K562 (cell line): ENCODE data around the gene ZSWIM3. TPM values are rescaled to one million over a fixed set of nuclear protein-coding genes. Genes with fewer than 3 reads are reported as not detected.

ENCODE experiments used
- ELF2 ChIP-seq: fragments of 250-450 bp; sonication (Bioruptor Pico); IDR thresholded peaks from 2 replicates; pipeline ENCODE4 v1.5.0; 2021; ENCODE audit warnings: mild to moderate bottlenecking
- FOXM1 ChIP-seq, 2 experiments: fragments of 450-650 bp in 1 of 2; sonication (generic) in 1 of 2; formaldehyde crosslinking in 1 of 2; IDR thresholded peaks; 2 replicates each; pipeline versions ENCODE4 v1.6.1 to v1.9.0; 2017 to 2022; ENCODE audit warnings: low read depth in 2 of 2, mild to moderate bottlenecking in 2 of 2, missing genetic modification reagents in 1 of 2, moderate library complexity in 1 of 2
- HBP1 ChIP-seq: fragments of 450-650 bp; formaldehyde crosslinking; IDR thresholded peaks from 2 replicates; pipeline ENCODE4 v1.4.0; 2022; ENCODE audit warnings: missing genetic modification characterization
- HDGF ChIP-seq: fragments of 450-650 bp; IDR thresholded peaks from 2 replicates; pipeline ENCODE4 v1.6.1; 2016
- NR2C1 ChIP-seq, 2 experiments: fragments of 450-650 bp; IDR thresholded peaks; 2 replicates each; pipeline ENCODE4 v1.6.1; 2017; ENCODE audit warnings: mild to moderate bottlenecking in 2 of 2, antibody characterized with exemption in 1 of 2, inconsistent platforms in 1 of 2, missing compliant biosample characterization in 1 of 2, missing genetic modification characterization in 1 of 2
- PHF20 ChIP-seq: fragments of 450-650 bp; IDR thresholded peaks from 2 replicates; pipeline ENCODE4 v1.6.1; 2018; ENCODE audit not compliant: partially characterized antibody
- POLR2AphosphoS2 ChIP-seq: IDR thresholded peaks from 2 replicates; pipeline ENCODE4 v1.6.1; 2012; ENCODE audit warnings: low read length, improper control_type of control experiment
- SRF ChIP-seq, 2 experiments: fragments of 250-450, 450-650 bp in 1 of 2; sonication (Bioruptor Pico) in 1 of 2; sonication (generic) in 1 of 2; formaldehyde crosslinking; IDR thresholded peaks; 2 replicates each; pipeline versions ENCODE4 v1.5.0 to v1.5.1; 2020 to 2022; ENCODE audit warnings: mild to moderate bottlenecking in 1 of 2, missing genetic modification reagents in 1 of 2
- TBP ChIP-seq: optimal IDR thresholded peaks from 2 replicates; pipeline ENCODE3; 2011; ENCODE audit warnings: low read depth, low read length, improper control_type of control experiment
- TOE1 ChIP-seq, 2 experiments: fragments of 450-650 bp in 1 of 2; sonication (generic) in 1 of 2; formaldehyde crosslinking in 1 of 2; IDR thresholded peaks; 2 replicates each; pipeline versions ENCODE4 v1.7.1 to v1.8.0; 2016 to 2022; ENCODE audit warnings: borderline replicate concordance in 2 of 2, mild to moderate bottlenecking in 2 of 2, antibody characterized with exemption in 1 of 2, inconsistent platforms in 1 of 2, low read depth in 1 of 2, missing genetic modification reagents in 1 of 2, moderate library complexity in 1 of 2
- TSC22D4 ChIP-seq: fragments of 450-650 bp; IDR thresholded peaks from 2 replicates; pipeline ENCODE4 v1.6.1; 2016; ENCODE audit warnings: missing genetic modification characterization, missing biosample characterization, control low read depth
- USF1 ChIP-seq: sonication (generic); formaldehyde crosslinking; IDR thresholded peaks from 2 replicates; pipeline ENCODE4 v1.9.0; 2022; ENCODE audit warnings: mild to moderate bottlenecking, missing genetic modification reagents
- ZNF143 ChIP-seq: sonication (generic); formaldehyde crosslinking; IDR thresholded peaks from 2 replicates; pipeline ENCODE4 v1.9.0; 2022; ENCODE audit warnings: mild to moderate bottlenecking, missing genetic modification reagents
- ZNF165 ChIP-seq: fragments of 250-450 bp; sonication (Bioruptor Pico); IDR thresholded peaks from 2 replicates; pipeline ENCODE4 v1.4.0; 2020; ENCODE audit warnings: borderline replicate concordance
- ZNF232 ChIP-seq: sonication (generic); formaldehyde crosslinking; IDR thresholded peaks from 2 replicates; pipeline ENCODE4 v1.8.0; 2022; ENCODE audit warnings: mild to moderate bottlenecking, missing genetic modification reagents
- ZNF778 ChIP-seq: fragments of 450-650 bp; formaldehyde crosslinking; IDR thresholded peaks from 2 replicates; pipeline ENCODE4 v1.4.0; 2020; ENCODE audit warnings: mild to moderate bottlenecking, moderate library complexity
- ZNF830 ChIP-seq: fragments of 250-450 bp; sonication (Bioruptor Pico); IDR thresholded peaks from 2 replicates; pipeline ENCODE4 v1.5.0; 2021; ENCODE audit warnings: mild to moderate bottlenecking
- polyA plus RNA-seq, 8 experiments: library from polyadenylated mRNA; depleted of rRNA in 4 of 8; stranded (reverse) in 5 of 8; unstranded in 3 of 8; fragments of >200 nt; fragmentation: Nextera tagmentation in 2 of 8; fragmentation: Illumina TruSeq in 1 of 8; extraction: Ambion mirVana in 2 of 8; extraction: Trizol in 1 of 8; gene quantifications; 2 replicates each; pipeline versions ENCODE4 v1.2.1 to v1.2.3, GENCODE V29; 2011 to 2014; ENCODE audit warnings: inconsistent platforms in 1 of 8, missing spikeins in 1 of 8
- total RNA-seq, 7 experiments: library from RNA; depleted of rRNA in 6 of 7; stranded (reverse); fragments of >200 nt in 6 of 7; fragmentation: Illumina TruSeq in 2 of 7; extraction: Trizol in 2 of 7; gene quantifications; 2 replicates each; pipeline versions ENCODE4 v1.2.1 to v1.2.3, GENCODE V29; 2011 to 2021; ENCODE audit warnings: low replicate concordance in 1 of 7
- TF ChIP-seq, protein P1 (sequence below): IDR thresholded peaks from 2 replicates; pipeline ENCODE4 v1.6.1; 2012; ENCODE audit warnings: low read depth, low read length, improper control_type of control experiment, borderline replicate concordance
- TF ChIP-seq, protein P2 (sequence below), 2 experiments: fragments of 450-650 bp; conservative IDR thresholded peaks; 2 replicates each; pipeline ENCODE4 v1.6.1; 2017; ENCODE audit warnings: mild to moderate bottlenecking in 2 of 2, moderate library complexity in 2 of 2
- TF ChIP-seq, protein P3 (sequence below): fragments of 250-450 bp; sonication (Bioruptor Pico); IDR thresholded peaks from 2 replicates; pipeline ENCODE4 v1.8.0; 2021; ENCODE audit warnings: borderline replicate concordance, mild to moderate bottlenecking, moderate library complexity; ENCODE audit not compliant: poor library complexity, severe bottlenecking

Gene ZSWIM3
- total and polyA plus RNA-seq, 9 of the 15 experiments (the other 6 are each of a cell fraction or from before 2014, with no cell fraction given) = 1.7 to 4.3 (median 2.9) TPM

- TF ChIP-seq TOE1 (IDR thresholded peaks at IDR 0.05; ENCODE audit: borderline replicate concordance) = peak; percentile 97
- no peak for TF ChIP-seq TOE1 (CRISPR knock-in tag; IDR thresholded peaks at IDR 0.05; ENCODE audit: borderline replicate concordance, low read depth)
- TF ChIP-seq, protein P1, sequence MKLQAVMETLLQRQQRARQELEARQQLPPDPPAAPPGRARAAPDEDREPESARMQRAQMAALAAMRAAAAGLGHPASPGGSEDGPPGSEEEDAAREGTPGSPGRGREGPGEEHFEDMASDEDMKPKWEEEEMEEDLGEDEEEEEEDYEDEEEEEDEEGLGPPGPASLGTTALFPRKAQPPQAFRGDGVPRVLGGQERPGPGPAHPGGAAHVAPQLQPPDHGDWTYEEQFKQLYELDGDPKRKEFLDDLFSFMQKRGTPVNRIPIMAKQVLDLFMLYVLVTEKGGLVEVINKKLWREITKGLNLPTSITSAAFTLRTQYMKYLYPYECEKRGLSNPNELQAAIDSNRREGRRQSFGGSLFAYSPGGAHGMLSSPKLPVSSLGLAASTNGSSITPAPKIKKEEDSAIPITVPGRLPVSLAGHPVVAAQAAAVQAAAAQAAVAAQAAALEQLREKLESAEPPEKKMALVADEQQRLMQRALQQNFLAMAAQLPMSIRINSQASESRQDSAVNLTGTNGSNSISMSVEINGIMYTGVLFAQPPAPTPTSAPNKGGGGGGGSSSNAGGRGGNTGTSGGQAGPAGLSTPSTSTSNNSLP = no peak
- no peak for TF ChIP-seq POLR2AphosphoS2
- TF ChIP-seq, protein P2, sequence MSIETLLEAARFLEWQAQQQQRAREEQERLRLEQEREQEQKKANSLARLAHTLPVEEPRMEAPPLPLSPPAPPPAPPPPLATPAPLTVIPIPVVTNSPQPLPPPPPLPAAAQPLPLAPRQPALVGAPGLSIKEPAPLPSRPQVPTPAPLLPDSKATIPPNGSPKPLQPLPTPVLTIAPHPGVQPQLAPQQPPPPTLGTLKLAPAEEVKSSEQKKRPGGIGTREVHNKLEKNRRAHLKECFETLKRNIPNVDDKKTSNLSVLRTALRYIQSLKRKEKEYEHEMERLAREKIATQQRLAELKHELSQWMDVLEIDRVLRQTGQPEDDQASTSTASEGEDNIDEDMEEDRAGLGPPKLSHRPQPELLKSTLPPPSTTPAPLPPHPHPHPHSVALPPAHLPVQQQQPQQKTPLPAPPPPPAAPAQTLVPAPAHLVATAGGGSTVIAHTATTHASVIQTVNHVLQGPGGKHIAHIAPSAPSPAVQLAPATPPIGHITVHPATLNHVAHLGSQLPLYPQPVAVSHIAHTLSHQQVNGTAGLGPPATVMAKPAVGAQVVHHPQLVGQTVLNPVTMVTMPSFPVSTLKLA (conservative IDR thresholded peaks at IDR 0.05) = peak; percentile 95 to 98
- no peak for TF ChIP-seq ZNF165 (CRISPR knock-in tag)
- TF ChIP-seq PHF20 = peak; percentile 100
- peak; percentile 83 for TF ChIP-seq TBP
- TF ChIP-seq SRF (CRISPR knock-in tag; IDR thresholded peaks at IDR 0.05) = peak in 1 of 2 experiments; percentile 34; a peak in 1 of 4 replicates
- peak; percentile 72 for TF ChIP-seq NR2C1 (IDR thresholded peaks at IDR 0.05)
- peak; percentile 76 for TF ChIP-seq NR2C1 (tag; IDR thresholded peaks at IDR 0.05)
- no peak for TF ChIP-seq FOXM1 (IDR thresholded peaks at IDR 0.05; ENCODE audit: low read depth)
- no peak for TF ChIP-seq FOXM1 (CRISPR knock-in tag; IDR thresholded peaks at IDR 0.05; ENCODE audit: low read depth)
- no peak for TF ChIP-seq HDGF
- no peak for TF ChIP-seq ZNF232
- no peak for TF ChIP-seq HBP1 (CRISPR knock-in tag)
- no peak for TF ChIP-seq ZNF143 (CRISPR knock-in tag)
- no peak for TF ChIP-seq ZNF830 (CRISPR knock-in tag)
- TF ChIP-seq TSC22D4 (tag) = no peak
- no peak for TF ChIP-seq ZNF778 (CRISPR knock-in tag)
- no peak for TF ChIP-seq ELF2 (CRISPR knock-in tag)
- TF ChIP-seq USF1 (CRISPR knock-in tag) = peak; percentile 100
- TF ChIP-seq, protein P3, sequence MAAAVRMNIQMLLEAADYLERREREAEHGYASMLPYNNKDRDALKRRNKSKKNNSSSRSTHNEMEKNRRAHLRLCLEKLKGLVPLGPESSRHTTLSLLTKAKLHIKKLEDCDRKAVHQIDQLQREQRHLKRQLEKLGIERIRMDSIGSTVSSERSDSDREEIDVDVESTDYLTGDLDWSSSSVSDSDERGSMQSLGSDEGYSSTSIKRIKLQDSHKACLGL (CRISPR knock-in tag) = no peak
Measured at GRCh38 chr20:45890985-45891983, 33.9 kb downstream of the ZSWIM3 start, which contains the start of the genes CTSA and NEURL2 (continued).
